Measurements from ENCODE around the gene IL18R1. TPM values are rescaled to one million over a fixed set of nuclear protein-coding genes. Genes with fewer than 3 reads are reported as not detected.

Gene IL18R1
- total RNA-seq, 2 donors from 2014 or later, result 1.9 to 5.0 TPM

GRCh38 chr2:102358496-102358895 is 2.9 kb downstream of the IL18R1 start:
- no peaks in the 10 kb centered on the region for H3K36me3 ChIP-seq
- TF ChIP-seq CTCF (IDR thresholded peaks at IDR 0.05), result no peak

GRCh38 chr2:102359527-102359926 is 3.9 kb downstream of the IL18R1 start:
- no peak for DNase-seq (ENCODE audit: low spot score)

More at GRCh38 chr2:102358496-102358895, 2.9 kb downstream of the IL18R1 start:
- no peaks in the 10 kb centered on the region for H3K27me3 ChIP-seq
- no peak overlapping the region for H3K27ac ChIP-seq
- DNase-seq (ENCODE audit: low spot score), result no peak
- no peaks in the 10 kb centered on the region for H3K9me3 ChIP-seq
- peaks cover 0 to 5% of the 10 kb centered on the region in 2 donors for H3K4me1 ChIP-seq
- H3K4me3 ChIP-seq, result no peak overlapping the region

GRCh38 chr2:102361632-102362241 is 6.1 kb downstream of the IL18R1 start:
- H3K27ac ChIP-seq, result no peak overlapping the region
- no peak for DNase-seq (ENCODE audit: low spot score)
- no peak overlapping the region for H3K4me3 ChIP-seq
- no peaks in the 10 kb centered on the region for H3K4me1 ChIP-seq
- peaks cover 12% of the 10 kb centered on the region for H3K36me3 ChIP-seq
- no peaks in the 10 kb centered on the region for H3K27me3 ChIP-seq
- no peak for TF ChIP-seq CTCF (IDR thresholded peaks at IDR 0.05)
- H3K9me3 ChIP-seq, result peaks cover 3 to 16% of the 10 kb centered on the region in 2 donors

More at GRCh38 chr2:102359527-102359926, 3.9 kb downstream of the IL18R1 start:
- H3K4me1 ChIP-seq, result peaks cover 0 to 5% of the 10 kb centered on the region in 2 donors
- H3K4me3 ChIP-seq, result no peak overlapping the region
- no peak overlapping the region for H3K27ac ChIP-seq
- H3K27me3 ChIP-seq, result no peaks in the 10 kb centered on the region
- no peaks in the 10 kb centered on the region for H3K36me3 ChIP-seq
- no peaks in the 10 kb centered on the region for H3K9me3 ChIP-seq
- no peak for TF ChIP-seq CTCF (IDR thresholded peaks at IDR 0.05)

- no peak overlapping the region for H3K4me3 ChIP-seq
- peaks cover 14% of the 10 kb centered on the region for H3K36me3 ChIP-seq
- no peak overlapping the region for H3K27ac ChIP-seq
- no peaks in the 10 kb centered on the region for H3K27me3 ChIP-seq
- peaks cover 3 to 18% of the 10 kb centered on the region in 2 donors for H3K9me3 ChIP-seq
- TF ChIP-seq CTCF (IDR thresholded peaks at IDR 0.05), result no peak
- no peak for DNase-seq (ENCODE audit: low spot score)
- no peaks in the 10 kb centered on the region for H3K4me1 ChIP-seq
Observed at GRCh38 chr2:102365763-102366162, 10.2 kb downstream of the IL18R1 start.

- Histone ChIP-seq H3K36me3 (peaks cover 14% of the 10 kb centered on the region), H3K9me3 (peaks cover 3 to 18% of the 10 kb centered on the region in 2 donors), H3K27me3 (no peaks in the 10 kb centered on the region), H3K4me1 (no peaks in the 10 kb centered on the region), H3K4me3 (no peak overlapping the region), H3K27ac (no peak overlapping the region)
- DNase-seq (ENCODE audit: low spot score), result no peak
- TF ChIP-seq CTCF (IDR thresholded peaks at IDR 0.05), result no peak
Observed at GRCh38 chr2:102366406-102367112, 11.0 kb downstream of the IL18R1 start.
